Right atrium auricular region (tissue), 2 donors: ENCODE results near the gene HCFC2. TPM values are rescaled to one million over a fixed set of nuclear protein-coding genes. Genes with fewer than 3 reads are reported as not detected.
A peak's percentile ranks its signal among the peaks of the same experiment; 100 is the strongest.

ENCODE experiments used
- DNase-seq: peaks from one replicate; pipeline ENCODE4 v3.0.0-alpha.2; 2019; ENCODE audit warnings: low spot score
- H3K27ac ChIP-seq, 2 donors: fragments of 200-600 bp; sonication (generic); 1 replicate in 1 of 2; 2 replicates in 1 of 2; pipeline ENCODE4 v1.5.1; 2016 to 2019
- H3K27me3 ChIP-seq, 2 donors: fragments of 200-600 bp; sonication (generic); one replicate each; pipeline versions ENCODE4 v1.5.1 to v1.6.0; 2017 to 2019
- H3K36me3 ChIP-seq: fragments of 200-600 bp; sonication (generic); one replicate; pipeline ENCODE4 v1.5.1; 2016
- H3K4me1 ChIP-seq, 2 donors: fragments of 200-600 bp; sonication (generic); one replicate each; pipeline versions ENCODE4 v1.5.1 to v1.6.0; 2017 to 2019
- H3K4me3 ChIP-seq, 2 donors: fragments of 200-600 bp; sonication (generic); 1 replicate in 1 of 2; 2 replicates in 1 of 2; pipeline ENCODE4 v1.5.1; 2017 to 2019; ENCODE audit warnings: mild to moderate bottlenecking in 1 of 2, moderate library complexity in 1 of 2
- H3K9me3 ChIP-seq, 2 donors: fragments of 200-600 bp; sonication (generic); one replicate each; pipeline ENCODE4 v1.5.1; 2019
- CTCF ChIP-seq, 2 donors: fragments of 200-600 bp; sonication (generic); IDR thresholded peaks; one replicate each; pipeline ENCODE4 v1.5.1; 2019; ENCODE audit warnings: antibody characterized with exemption in 2 of 2
- total RNA-seq, 2 donors: library from RNA; depleted of rRNA; stranded (reverse); fragments of >200 nt; gene quantifications; one replicate each; pipeline ENCODE4 v1.1.0, GENCODE V29; 2016

The HCFC2 gene
- total RNA-seq, 2 donors from 2014 or later = 6.4 to 8.1 TPM

DNA sequence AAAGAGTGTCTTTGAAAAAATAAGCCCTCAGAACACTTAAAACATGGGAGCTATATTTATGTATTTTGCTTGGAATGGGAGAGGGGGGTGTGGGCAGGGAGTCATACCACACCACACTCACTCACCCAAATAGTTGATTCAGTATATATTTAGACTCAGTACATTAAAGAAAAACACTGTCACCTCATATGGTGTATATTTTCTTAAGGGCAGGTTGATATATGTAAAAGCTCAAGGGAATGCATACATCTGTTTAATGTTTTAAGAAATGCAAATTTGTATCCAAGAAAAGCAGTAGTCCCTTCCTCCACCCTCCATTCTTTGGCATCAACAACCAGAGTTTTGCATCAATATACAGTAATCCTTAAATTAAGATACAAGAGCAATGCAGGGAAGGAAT lies 72.2 kb downstream of the HCFC2 start:
- Histone ChIP-seq H3K36me3 (peaks cover 2% of the 10 kb centered on the region), H3K4me3 (peak overlapping the region; percentile 81 to 83), H3K9me3 (no peaks in the 10 kb centered on the region), H3K27ac (peak overlapping the region in 1 of 2 donors; percentile 82), H3K27me3 (no peaks in the 10 kb centered on the region), H3K4me1 (peaks cover 0 to 64% of the 10 kb centered on the region in 2 donors)
- no peak for TF ChIP-seq CTCF (IDR thresholded peaks at IDR 0.05)
- no peak for DNase-seq

GRCh38 chr12:104137001-104137901 lies 72.9 kb downstream of the HCFC2 start:
- Histone ChIP-seq H3K9me3 (no peaks in the 10 kb centered on the region), H3K27ac (peak overlapping the region; percentile 82 to 85), H3K27me3 (no peaks in the 10 kb centered on the region), H3K4me1 (peaks cover 0 to 57% of the 10 kb centered on the region in 2 donors), H3K36me3 (no peaks in the 10 kb centered on the region), H3K4me3 (peak overlapping the region; percentile 81 to 83)
- TF ChIP-seq CTCF (IDR thresholded peaks at IDR 0.05) = no peak
- no peak for DNase-seq

GRCh38 chr12:104137902-104138796 lies 73.8 kb downstream of the HCFC2 start, which contains the start of gene NFYB:
Gene NFYB (minus strand): TSS chr12:104138210. CDS start chr12:104135453, 2,757 bp downstream.
- TF ChIP-seq CTCF (IDR thresholded peaks at IDR 0.05) = no peak
- peak; percentile 98 for DNase-seq
- Histone ChIP-seq H3K4me1 (peaks cover 0 to 48% of the 10 kb centered on the region in 2 donors), H3K36me3 (no peaks in the 10 kb centered on the region), H3K4me3 (peak within 1 kb of the TSS; percentile 81 to 83), H3K27me3 (no peaks in the 10 kb centered on the region), H3K27ac (peak within 1 kb of the TSS; percentile 84 to 87), H3K9me3 (no peaks in the 10 kb centered on the region)

DNA sequence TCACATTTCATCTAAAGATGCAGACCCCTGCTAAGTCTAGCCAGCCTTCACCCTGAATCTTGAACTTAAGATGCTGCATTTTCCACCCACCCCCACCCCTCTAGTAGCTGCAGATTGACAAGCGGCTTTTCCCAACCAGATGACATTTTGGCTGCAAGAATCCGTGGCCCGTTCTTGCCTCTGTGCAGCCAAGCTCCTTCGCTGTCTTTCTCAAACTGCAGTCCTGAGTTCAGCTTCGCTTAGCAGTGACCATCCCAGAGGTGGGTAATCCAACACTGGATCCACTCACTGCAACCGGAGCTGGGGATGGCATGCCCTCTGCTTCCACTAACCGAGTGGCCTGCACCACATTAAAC lies 74.4 kb downstream of the HCFC2 start:
- Histone ChIP-seq H3K36me3 (no peaks in the 10 kb centered on the region), H3K27ac (peak overlapping the region; percentile 84 to 87), H3K4me3 (peak overlapping the region in 1 of 2 donors; percentile 54), H3K4me1 (peaks cover 0 to 42% of the 10 kb centered on the region in 2 donors), H3K27me3 (no peaks in the 10 kb centered on the region), H3K9me3 (no peaks in the 10 kb centered on the region)
- no peak for TF ChIP-seq CTCF (IDR thresholded peaks at IDR 0.05)
- DNase-seq = no peak

DNA sequence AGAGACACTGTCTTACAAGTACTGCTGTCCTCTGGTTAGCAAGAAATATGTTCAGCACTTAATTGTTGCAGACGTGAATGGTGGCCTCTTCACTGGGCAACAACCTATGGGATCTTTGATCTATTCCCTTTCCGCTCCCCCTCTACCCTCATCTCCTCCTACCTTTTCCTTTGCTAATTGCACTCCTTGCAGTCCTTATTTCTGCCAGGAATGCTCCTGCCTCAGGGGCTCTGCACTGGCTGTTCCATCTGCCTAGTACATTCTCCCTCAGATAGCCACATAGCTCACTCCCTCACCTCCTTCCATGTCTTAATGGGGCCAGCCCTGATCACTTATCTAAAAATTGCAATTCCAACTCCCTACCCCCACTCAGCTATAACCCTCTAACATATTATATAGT lies 78.2 kb downstream of the HCFC2 start:
- no peak overlapping the region for H3K4me3 ChIP-seq
- no peak overlapping the region for H3K27ac ChIP-seq
- peaks cover 0 to 9% of the 10 kb centered on the region in 2 donors for H3K4me1 ChIP-seq
- no peaks in the 10 kb centered on the region for H3K27me3 ChIP-seq
- TF ChIP-seq CTCF (IDR thresholded peaks at IDR 0.05) = no peak
- H3K9me3 ChIP-seq = no peaks in the 10 kb centered on the region
- H3K36me3 ChIP-seq = no peaks in the 10 kb centered on the region
- no peak for DNase-seq
